Spleen (tissue), 7 donors: ENCODE measurements around the gene INAVA.

Experiments used
- POLR2A ChIP-seq, 3 donors: fragments of 450-650 bp; IDR thresholded peaks; one replicate each; pipeline ENCODE4 v1.5.1; 2017; ENCODE audit warnings: antibody characterized with exemption in 3 of 3, mild to moderate bottlenecking in 1 of 3
- TF ChIP-seq, protein P1 (sequence below), 11 experiments: fragments of 200-600 bp in 7 of 11; fragments of 450-650 bp in 4 of 11; sonication (generic) in 4 of 11; IDR thresholded peaks in 8 of 11; conservative IDR thresholded peaks in 3 of 11; 1 replicate in 7 of 11; 2 replicates in 4 of 11; pipeline versions ENCODE4 v1.4.0 to v1.8.0; 2016 to 2021; ENCODE audit warnings: antibody characterized with exemption in 11 of 11, inconsistent platforms in 4 of 11, mild to moderate bottlenecking in 1 of 11
- donor health status: DM: no; HTN: no; CAD: no; lungs with moderate emphysema.
- donor health status: DM: no; HTN: no; CAD: no.
- donor health status: DM: no; HTN: no; CAD: no.

GRCh38 chr1:200893411-200893901, 1.2 kb upstream of the INAVA start:
- TF ChIP-seq, protein P1, sequence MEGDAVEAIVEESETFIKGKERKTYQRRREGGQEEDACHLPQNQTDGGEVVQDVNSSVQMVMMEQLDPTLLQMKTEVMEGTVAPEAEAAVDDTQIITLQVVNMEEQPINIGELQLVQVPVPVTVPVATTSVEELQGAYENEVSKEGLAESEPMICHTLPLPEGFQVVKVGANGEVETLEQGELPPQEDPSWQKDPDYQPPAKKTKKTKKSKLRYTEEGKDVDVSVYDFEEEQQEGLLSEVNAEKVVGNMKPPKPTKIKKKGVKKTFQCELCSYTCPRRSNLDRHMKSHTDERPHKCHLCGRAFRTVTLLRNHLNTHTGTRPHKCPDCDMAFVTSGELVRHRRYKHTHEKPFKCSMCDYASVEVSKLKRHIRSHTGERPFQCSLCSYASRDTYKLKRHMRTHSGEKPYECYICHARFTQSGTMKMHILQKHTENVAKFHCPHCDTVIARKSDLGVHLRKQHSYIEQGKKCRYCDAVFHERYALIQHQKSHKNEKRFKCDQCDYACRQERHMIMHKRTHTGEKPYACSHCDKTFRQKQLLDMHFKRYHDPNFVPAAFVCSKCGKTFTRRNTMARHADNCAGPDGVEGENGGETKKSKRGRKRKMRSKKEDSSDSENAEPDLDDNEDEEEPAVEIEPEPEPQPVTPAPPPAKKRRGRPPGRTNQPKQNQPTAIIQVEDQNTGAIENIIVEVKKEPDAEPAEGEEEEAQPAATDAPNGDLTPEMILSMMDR (IDR thresholded peaks at IDR 0.05 in 8 of 11, conservative IDR thresholded peaks at IDR 0.05 in 3 of 11): no peak
- TF ChIP-seq POLR2A (IDR thresholded peaks at IDR 0.05): no peak
